Stimulated activated CD8-positive, alpha-beta memory T cell treated with anti-CD3 and anti-CD28 coated beads, Interleukin-4, amount 100 ng/mL, for 24 hours (primary cell): Measurements from ENCODE around the gene STING1.
"Not testable (repeated sequence)": the region's sequence is repeated elsewhere in the genome, so short reads cannot be mapped to it uniquely, and the experiment has no call there.

Experiments used
- DNase-seq: peaks from one replicate; pipeline ENCODE4 v3.0.0-alpha.2; 2020; ENCODE audit warnings: low read depth

STING1 gene

GRCh38 chr5:139440416-139440815 is 42.1 kb downstream of the STING1 start:
- DNase-seq: not testable (repeated sequence)

DNA sequence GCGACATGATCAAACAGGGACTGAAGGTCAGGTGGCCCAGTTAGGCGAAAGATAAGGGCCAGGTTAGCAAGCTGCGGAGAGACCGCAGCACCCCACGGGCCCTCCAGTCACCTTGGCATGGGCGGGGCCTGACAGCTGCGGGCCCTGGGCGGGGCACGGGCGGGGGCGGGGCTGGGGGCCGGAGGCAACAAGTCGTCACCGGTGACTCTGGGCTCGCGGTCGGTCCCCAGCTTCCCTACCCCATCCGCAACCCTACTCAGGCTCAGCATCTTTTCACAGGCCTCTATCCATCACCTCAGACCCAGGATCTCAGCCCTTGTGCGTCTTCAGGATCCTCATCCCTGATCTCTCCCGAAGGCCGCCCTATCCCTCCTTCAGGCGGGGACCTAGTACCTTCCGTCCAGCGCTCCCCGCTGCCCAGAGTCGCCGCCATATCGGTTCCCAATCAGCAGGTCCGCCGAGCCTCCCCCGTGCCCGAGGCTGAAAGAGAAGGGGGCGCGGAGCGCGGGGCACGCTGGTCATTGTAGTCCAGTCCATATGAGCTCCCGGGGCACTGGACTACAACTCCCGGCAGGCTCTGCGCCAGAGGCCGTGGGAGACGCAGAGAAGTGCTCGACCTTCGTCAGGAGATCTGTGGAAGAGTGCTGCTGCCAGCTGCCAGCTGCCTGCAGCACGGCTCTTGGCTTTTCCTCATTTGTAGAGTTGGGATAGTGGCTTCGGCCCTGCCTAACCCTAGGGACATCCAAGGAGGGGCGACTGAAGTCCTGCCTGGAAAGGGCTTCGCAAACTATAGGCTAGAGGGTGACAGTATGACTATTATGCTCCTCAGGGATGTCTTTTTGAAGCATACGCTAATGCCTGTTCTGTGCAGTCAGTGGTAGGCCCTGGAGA is 43.3 kb downstream of the STING1 start, which contains the start of gene DNAJC18:
DNAJC18 (minus strand) TSS at position 513 of the 891 bp plus-strand sequence; CDS start at position 433, 80 bp downstream.
- DNase-seq: peak; percentile 87

DNA sequence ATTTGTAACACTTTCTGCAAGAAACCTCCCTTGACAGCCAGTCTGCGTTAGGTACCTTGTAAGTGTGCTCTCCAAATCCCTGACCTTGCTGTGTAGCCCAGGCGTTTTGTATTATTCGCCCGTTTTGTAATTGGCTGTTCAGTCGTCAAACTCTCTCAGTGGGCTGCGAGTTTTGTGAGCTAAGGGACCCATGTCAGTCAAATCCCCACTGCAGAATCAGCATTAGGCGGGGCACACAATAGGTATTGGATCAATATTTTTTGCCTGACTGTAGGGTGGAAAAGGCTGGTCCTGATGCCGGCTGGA is 43.9 kb downstream of the STING1 start:
- DNase-seq: no peak

DNA sequence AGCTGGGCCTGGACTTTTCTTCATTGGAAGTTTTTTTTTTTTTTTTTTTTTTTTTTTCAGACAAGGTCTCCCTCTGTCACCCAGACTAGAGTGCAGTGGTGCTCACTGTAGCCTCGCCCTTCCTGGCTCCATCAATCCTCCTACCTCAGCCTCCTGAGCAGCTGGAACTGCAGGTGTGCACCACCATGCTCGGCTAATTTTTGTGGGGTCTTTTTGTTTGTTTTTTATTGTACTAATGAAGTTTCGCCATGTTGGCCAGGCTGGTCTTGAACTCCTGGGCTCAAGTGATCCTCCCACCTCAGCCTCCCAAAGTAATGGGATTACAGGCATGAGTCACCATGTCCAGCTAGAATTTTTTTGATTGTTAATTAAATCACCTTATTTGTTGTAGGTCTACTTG is 46.9 kb downstream of the STING1 start:
- DNase-seq: no peak

DNA sequence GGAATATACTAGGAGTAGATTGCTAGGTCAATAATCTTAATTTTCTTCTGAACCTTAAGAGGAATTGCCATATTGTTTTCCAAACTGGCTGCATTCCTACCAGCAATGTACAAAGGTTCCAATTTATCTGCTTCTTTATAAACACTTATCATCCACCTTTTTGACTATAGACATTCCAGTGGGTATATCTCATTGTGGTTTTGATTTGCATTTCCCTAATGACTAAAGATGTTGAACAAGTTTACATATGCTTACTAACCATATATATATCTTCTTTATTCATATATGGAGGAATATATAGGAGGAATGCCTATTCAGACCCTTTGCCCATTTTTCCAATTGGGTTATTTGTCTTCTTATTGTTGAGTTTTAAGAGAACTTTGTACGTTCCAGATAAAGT is 50.9 kb downstream of the STING1 start:
- no peak for DNase-seq

GRCh38 chr5:139430015-139430414 is 52.5 kb downstream of the STING1 start:
- DNase-seq: no peak

GRCh38 chr5:139426203-139426885 is 56.2 kb downstream of the STING1 start:
- DNase-seq: no peak
